IMR-90 (cell line): ENCODE results near the gene PYGB. TPM values are rescaled to one million over a fixed set of nuclear protein-coding genes. Genes with fewer than 3 reads are reported as not detected.

Experiments
- ATAC-seq: fragments of 200-7000 bp; cut with Tn5 transposase; 2 replicates; pipeline ENCODE4 v1.9.1; 2020; ENCODE audit warnings: low read depth, mild to moderate bottlenecking, moderate library complexity
- BruUV-seq: library from RNA; stranded (reverse); fragments of 400-500 nt; replicated peaks from 2 replicates; lab custom pipeline; 2021; lab: Mats Ljungman, UMichigan
- CTCF ChIA-PET: fragments of 300-600 bp; formaldehyde crosslinking; extraction: SDS; loops from one replicate; lab custom pipeline; 2021; ENCODE audit warnings: antibody characterized with exemption; lab: Yijun Ruan, JAX
- POLR2A ChIA-PET: fragments of 300-600 bp; sonication (Branson Sonifier 250); formaldehyde crosslinking; loops from one replicate; lab custom pipeline; 2022; ENCODE audit warnings: antibody characterized with exemption; ENCODE audit not compliant: unreplicated experiment; lab: Charles Lee
- DNase-seq: peaks from one replicate; pipeline ENCODE4 v3.0.0; 2013
- H2AFZ ChIP-seq: replicated peaks from 2 replicates; pipeline ENCODE3; 2013; ENCODE audit warnings: low read length, mild to moderate bottlenecking; ENCODE audit not compliant: poor library complexity
- H2AK5ac ChIP-seq: 2 replicates; pipeline ENCODE4 v1.6.1; 2013; ENCODE audit warnings: low read depth, low read length, inconsistent platforms
- H2AK9ac ChIP-seq: replicated peaks from 2 replicates; pipeline ENCODE3; 2013; ENCODE audit warnings: mild to moderate bottlenecking, low read depth, low read length, moderate library complexity; ENCODE audit not compliant: poor library complexity
- H2BK120ac ChIP-seq: 2 replicates; pipeline ENCODE4 v1.6.1; 2013; ENCODE audit warnings: low read depth, low read length, inconsistent platforms
- H2BK15ac ChIP-seq: 3 replicates; pipeline ENCODE4 v1.6.1; 2013; ENCODE audit warnings: low read depth, low read length, inconsistent platforms
- H2BK20ac ChIP-seq: 2 replicates; pipeline ENCODE4 v1.6.1; 2013; ENCODE audit warnings: low read depth, mild to moderate bottlenecking, inconsistent platforms, low read length, moderate library complexity
- H2BK5ac ChIP-seq: 2 replicates; pipeline ENCODE4 v1.6.1; 2013; ENCODE audit warnings: mild to moderate bottlenecking, low read depth, low read length, inconsistent platforms; ENCODE audit not compliant: poor library complexity, severe bottlenecking
- H3K14ac ChIP-seq: replicated peaks from 2 replicates; pipeline ENCODE4 v1.6.1; 2013; ENCODE audit warnings: low read depth, low read length, inconsistent platforms
- H3K18ac ChIP-seq: 2 replicates; pipeline ENCODE4 v1.6.1; 2013; ENCODE audit warnings: low read depth, low read length, control low read depth
- H3K23ac ChIP-seq: 2 replicates; pipeline ENCODE4 v1.6.1; 2013; ENCODE audit warnings: low read depth, low read length, inconsistent platforms
- H3K27ac ChIP-seq: 2 replicates; pipeline ENCODE4 v1.5.1; 2013; ENCODE audit warnings: mild to moderate bottlenecking, control low read depth, low read length; ENCODE audit not compliant: insufficient read depth
- H3K27me3 ChIP-seq: 2 replicates; pipeline ENCODE4 v1.6.1; 2013; ENCODE audit warnings: low read length; ENCODE audit not compliant: control insufficient read depth, insufficient read depth
- H3K36me3 ChIP-seq: 2 replicates; pipeline ENCODE4 v1.6.1; 2013; ENCODE audit warnings: low read length, mixed read lengths; ENCODE audit not compliant: control insufficient read depth, insufficient read depth
- H3K4ac ChIP-seq: 2 replicates; pipeline ENCODE4 v1.6.1; 2013; ENCODE audit warnings: low read depth, low read length, inconsistent platforms
- H3K4me1 ChIP-seq: 2 replicates; pipeline ENCODE4 v1.6.1; 2013; ENCODE audit warnings: low read length, mixed read lengths; ENCODE audit not compliant: control insufficient read depth, insufficient read depth
- H3K4me2 ChIP-seq: 2 replicates; pipeline ENCODE4 v1.6.1; 2013; ENCODE audit warnings: low read depth, mild to moderate bottlenecking, control low read depth, low read length, moderate library complexity
- H3K4me3 ChIP-seq: 2 replicates; pipeline ENCODE4 v1.5.1; 2013; ENCODE audit warnings: low read depth, mild to moderate bottlenecking, control low read depth, low read length, moderate library complexity; ENCODE audit not compliant: insufficient read depth
- H3K56ac ChIP-seq: 2 replicates; pipeline ENCODE4 v1.6.1; 2013; ENCODE audit warnings: low read length, inconsistent platforms; ENCODE audit not compliant: insufficient read depth; ENCODE audit errors: extremely low read depth
- H3K79me1 ChIP-seq, 2 experiments: 2 replicates each; pipeline ENCODE4 v1.6.1; 2013; ENCODE audit warnings: low read length in 2 of 2, inconsistent platforms in 1 of 2, low read depth in 1 of 2
- H3K9ac ChIP-seq: 2 replicates; pipeline ENCODE4 v1.6.1; 2013; ENCODE audit warnings: low read depth, low read length, control low read depth
- H3K9me1 ChIP-seq: 2 replicates; pipeline ENCODE4 v1.6.1; 2013; ENCODE audit warnings: low read length, inconsistent platforms; ENCODE audit not compliant: insufficient read depth
- H3K9me3 ChIP-seq: 2 replicates; pipeline ENCODE4 v1.6.1; 2013; ENCODE audit warnings: low read length; ENCODE audit not compliant: control insufficient read depth, insufficient read depth
- H4K20me1 ChIP-seq: 2 replicates; pipeline ENCODE4 v1.6.1; 2013; ENCODE audit warnings: low read length, inconsistent platforms; ENCODE audit not compliant: insufficient read depth
- H4K5ac ChIP-seq: 2 replicates; pipeline ENCODE4 v1.6.1; 2013; ENCODE audit warnings: mild to moderate bottlenecking, low read depth, low read length, control low read depth
- H4K8ac ChIP-seq, 2 experiments: 2 replicates each; pipeline ENCODE4 v1.6.1; 2013; ENCODE audit warnings: low read depth in 2 of 2, low read length in 2 of 2, control low read depth in 1 of 2, inconsistent platforms in 1 of 2
- H4K91ac ChIP-seq: 2 replicates; pipeline ENCODE4 v1.6.1; 2013; ENCODE audit warnings: low read depth, low read length, inconsistent platforms; ENCODE audit not compliant: insufficient read depth
- CHD1 ChIP-seq: IDR thresholded peaks from 2 replicates; pipeline ENCODE4 v1.6.1; 2012; ENCODE audit warnings: low read depth, low read length, improper control_type of control experiment
- WGBS, 2 experiments: methylation state at CpG; one replicate each; pipeline versions ENCODE4 v1.1.5 to v1.1.7; 2013; ENCODE audit warnings: missing lambda C conversion rate in 2 of 2; ENCODE audit not compliant: insufficient read length in 1 of 2; ENCODE audit errors: extremely low coverage in 2 of 2; 5-methylcytosine and 5-hydroxymethylcytosine counted together
- dilution Hi-C: fragments of 300-500 bp; cut with HindIII; formaldehyde crosslinking; loops from one replicate; pipeline ENCODE4 v1.14.3; 2018; ENCODE audit warnings: low sequenced_read_pairs; ENCODE audit not compliant: unreplicated experiment
- in situ Hi-C: fragments of 300-500 bp; cut with MboI; formaldehyde crosslinking; loops from 3 replicates; pipeline ENCODE4 v1.14.3; 2019; ENCODE audit warnings: low sequenced_read_pairs, inconsistent platforms, mixed read lengths
- intact Hi-C: fragments of 100-400 bp; cut with micrococcal nuclease; formaldehyde crosslinking; loops from 2 replicates; pipeline ENCODE4 v1.10.0; 2022
- polyA plus RNA-seq, 3 experiments: library from polyadenylated mRNA; depleted of rRNA; stranded (reverse); fragments of >200 nt; gene quantifications; 2 replicates each; pipeline ENCODE4 v1.2.3, GENCODE V29; 2012; ENCODE audit warnings: low replicate concordance in 1 of 3
- total RNA-seq: library from RNA; depleted of rRNA; stranded (reverse); fragments of >200 nt; gene quantifications from 2 replicates; pipeline ENCODE4 v1.2.3, GENCODE V29; 2012
- TF ChIP-seq, protein P1 (sequence below): fragments of 150-350 bp; IDR thresholded peaks from 2 replicates; pipeline ENCODE4 v1.6.1; 2017; ENCODE audit warnings: mild to moderate bottlenecking, antibody characterized with exemption, low read length, low read depth

PYGB gene
- total and polyA plus RNA-seq, 2 of the 4 experiments (the other 2 are of a cell fraction) = 72.4 to 83.1 TPM

DNA sequence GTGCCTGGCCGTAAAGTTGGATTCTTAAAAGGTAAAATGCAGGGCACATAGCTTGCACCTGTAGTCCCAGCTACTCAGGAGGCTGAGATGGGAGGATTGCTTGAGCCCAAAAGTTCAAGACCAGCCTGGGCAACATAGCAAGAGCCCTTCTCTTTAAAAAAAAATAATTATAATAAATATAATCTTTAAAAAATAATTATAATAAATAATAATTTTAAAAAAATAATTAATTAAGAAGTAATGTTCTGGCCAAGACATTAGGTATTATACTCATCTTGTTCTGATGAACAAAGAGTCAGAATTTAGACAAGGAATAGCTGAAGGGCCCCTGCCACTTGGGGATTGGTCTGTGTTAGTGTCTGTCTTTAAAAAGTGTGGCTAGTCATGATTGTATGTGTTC lies 38.5 kb upstream of the PYGB start:
- Histone ChIP-seq H3K9me3 (no peaks in the 10 kb centered on the region), H2BK5ac (no peak overlapping the region), H3K56ac (no peak overlapping the region), H3K23ac (no peak overlapping the region), H3K4ac (no peak overlapping the region), H3K27ac (no peak overlapping the region), H2AK5ac (no peak overlapping the region), H4K91ac (no peak overlapping the region), H3K9ac (no peak overlapping the region), H4K8ac (no peak overlapping the region), H3K79me1 (peaks cover 15 to 44% of the 10 kb centered on the region in 2 experiments), H2AFZ (no peak overlapping the region), H3K4me2 (no peak overlapping the region), H3K18ac (no peak overlapping the region), H4K5ac (no peak overlapping the region), H2BK120ac (no peak overlapping the region), H2BK20ac (no peak overlapping the region), H3K4me3 (no peak overlapping the region), H3K27me3 (no peaks in the 10 kb centered on the region), H3K9me1 (peaks cover 9% of the 10 kb centered on the region; the same call in 1 of the 2 replicates), H3K36me3 (peaks cover 19% of the 10 kb centered on the region), H2AK9ac (no peak overlapping the region), H3K14ac (no peak overlapping the region), H4K20me1 (peaks cover 3% of the 10 kb centered on the region), H3K4me1 (peaks cover 3% of the 10 kb centered on the region; the same call in 1 of the 2 replicates), H2BK15ac (no peak overlapping the region)
- in situ Hi-C loops (no loop called here), intact Hi-C loops (no loop called here), dilution Hi-C loops (no loop called here)
- no TSS peak for BruUV-seq
- POLR2A ChIA-PET = no interaction called here
- DNase-seq (no peak), ATAC-seq (no peak)
- CTCF ChIA-PET = no interaction called here
- TF ChIP-seq CHD1 = no peak
- TF ChIP-seq, protein P1, sequence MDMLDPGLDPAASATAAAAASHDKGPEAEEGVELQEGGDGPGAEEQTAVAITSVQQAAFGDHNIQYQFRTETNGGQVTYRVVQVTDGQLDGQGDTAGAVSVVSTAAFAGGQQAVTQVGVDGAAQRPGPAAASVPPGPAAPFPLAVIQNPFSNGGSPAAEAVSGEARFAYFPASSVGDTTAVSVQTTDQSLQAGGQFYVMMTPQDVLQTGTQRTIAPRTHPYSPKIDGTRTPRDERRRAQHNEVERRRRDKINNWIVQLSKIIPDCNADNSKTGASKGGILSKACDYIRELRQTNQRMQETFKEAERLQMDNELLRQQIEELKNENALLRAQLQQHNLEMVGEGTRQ = no peak
- no CpG with 5 or more reads among the region's 1 CpG for WGBS, 2 experiments
